Left ventricle myocardium inferior (tissue), 1 donor: ENCODE results near the gene DCLK1. TPM values are rescaled to one million over a fixed set of nuclear protein-coding genes. Genes with fewer than 3 reads are reported as not detected.
"Not testable (repeated sequence)": the region's sequence is repeated elsewhere in the genome, so short reads cannot be mapped to it uniquely, and the experiment has no call there.

Experiments
- DNase-seq: peaks from one replicate; pipeline ENCODE4 v3.0.0-alpha.2; 2020
- H3K27ac ChIP-seq: fragments of 200-600 bp; replicated peaks from 2 replicates; pipeline ENCODE4 v1.8.0; 2021
- H3K27me3 ChIP-seq: fragments of 200-600 bp; 2 replicates; pipeline ENCODE4 v1.8.0; 2021; ENCODE audit warnings: low read depth
- H3K36me3 ChIP-seq: fragments of 200-600 bp; 2 replicates; pipeline ENCODE4 v1.8.0; 2021
- H3K4me1 ChIP-seq: fragments of 200-600 bp; 2 replicates; pipeline ENCODE4 v1.8.0; 2021
- H3K4me3 ChIP-seq: fragments of 200-600 bp; 2 replicates; pipeline ENCODE4 v1.8.0; 2021; ENCODE audit warnings: mild to moderate bottlenecking, moderate library complexity
- H3K9me3 ChIP-seq: fragments of 200-600 bp; replicated peaks from 2 replicates; pipeline ENCODE4 v1.8.0; 2021
- CTCF ChIP-seq: fragments of 200-600 bp; IDR thresholded peaks from 2 replicates; pipeline ENCODE4 v1.8.0; 2021; ENCODE audit warnings: antibody characterized with exemption, mild to moderate bottlenecking, borderline replicate concordance
- intact Hi-C: fragments of 100-400 bp; cut with micrococcal nuclease; formaldehyde crosslinking; loops from one replicate; pipeline ENCODE4 v1.11.0; 2022
- total RNA-seq: library from RNA; stranded (reverse); fragmentation: NEBNext Ultra II Directional; extraction: Animal tissue kit (Norgen Biotek cat#: 25700); gene quantifications from one replicate; pipeline ENCODE4 v1.2.1, GENCODE V29; 2021
- donor health status: DM: no; HTN: yes; CAD: no; lungs with severe emphysema.

Gene DCLK1
- total RNA-seq, 1 donor from 2014 or later = 8.4 TPM

GRCh38 chr13:35979361-35979951, 151.7 kb downstream of the DCLK1 start:
- no peaks in the 10 kb centered on the region for H3K27me3 ChIP-seq
- H3K36me3 ChIP-seq = no peaks in the 10 kb centered on the region
- H3K9me3 ChIP-seq = peaks cover under 1% of the 10 kb centered on the region
- no peak for TF ChIP-seq CTCF
- intact Hi-C loops = no loop called here
- H3K4me1 ChIP-seq = peaks cover 10% of the 10 kb centered on the region
- DNase-seq = peak; percentile 50
- H3K27ac ChIP-seq = peak overlapping the region; percentile 75
- no peak overlapping the region for H3K4me3 ChIP-seq

DNA sequence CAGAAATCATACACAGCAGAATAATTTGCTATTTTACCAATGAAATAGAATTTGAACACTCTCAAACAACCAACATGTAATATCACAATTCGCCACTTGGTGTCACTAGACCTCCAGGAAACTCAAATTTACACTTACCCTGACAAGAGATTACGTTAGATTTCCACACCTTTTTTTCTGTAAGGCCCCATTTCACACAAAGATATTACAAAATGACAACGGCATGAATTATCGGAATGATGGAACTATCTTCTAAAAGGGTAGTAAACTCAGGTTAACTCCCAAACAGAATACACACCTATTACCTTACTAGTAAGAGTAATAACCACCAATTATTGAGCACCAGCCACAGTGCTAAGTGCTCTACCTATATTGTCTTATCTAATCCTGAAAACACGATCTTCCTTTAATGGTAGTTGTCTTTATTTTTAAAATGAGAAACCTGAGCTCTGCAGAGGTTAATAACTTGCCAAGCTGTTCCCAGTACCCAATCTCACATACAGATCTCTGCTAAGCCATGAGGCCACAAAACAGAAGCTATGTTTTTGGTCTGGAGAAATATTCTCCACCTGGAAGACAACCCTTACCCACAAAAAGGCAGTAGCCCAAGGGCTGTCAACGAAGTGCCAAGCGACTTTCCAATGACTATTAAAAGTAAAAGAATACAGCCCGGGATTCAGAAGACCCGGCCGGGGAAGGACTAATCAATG, 152.4 kb downstream of the DCLK1 start:
- peaks cover 10% of the 10 kb centered on the region for H3K4me1 ChIP-seq
- intact Hi-C loops = loop anchor here (1.0 kb wide), 1 partner anchor 297 kb away; no protein-coding TSS in a partner anchor
- no peak for DNase-seq

DNA sequence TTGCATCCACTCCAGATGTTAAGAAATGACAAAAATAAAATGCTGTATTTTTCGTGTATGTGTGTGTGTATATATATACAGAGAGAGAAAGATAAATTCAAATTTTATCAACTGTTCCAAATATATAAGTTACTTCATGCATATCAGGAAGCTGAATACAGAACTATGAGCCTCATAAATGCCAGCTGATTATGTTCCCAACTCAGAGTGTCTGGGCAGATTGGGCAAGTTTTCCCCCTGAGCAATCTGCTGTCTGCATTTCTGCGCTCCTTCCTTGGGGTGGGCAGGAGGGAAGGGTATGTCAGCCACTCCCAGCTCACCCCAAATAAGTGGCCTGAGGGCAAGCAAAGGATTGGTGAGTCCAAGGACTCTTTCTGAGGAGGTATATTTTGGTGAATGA, 154.1 kb downstream of the DCLK1 start:
- intact Hi-C loops = no loop called here
- Histone ChIP-seq H3K4me3 (no peak overlapping the region), H3K27ac (no peak overlapping the region), H3K9me3 (peaks cover 12% of the 10 kb centered on the region), H3K4me1 (peaks cover 10% of the 10 kb centered on the region), H3K36me3 (no peaks in the 10 kb centered on the region), H3K27me3 (no peaks in the 10 kb centered on the region)
- DNase-seq = no peak
- no peak for TF ChIP-seq CTCF

More for the DNA sequence above, 152.4 kb downstream of the DCLK1 start:
- Histone ChIP-seq H3K36me3 (no peaks in the 10 kb centered on the region), H3K27ac (peak overlapping the region; percentile 75), H3K4me3 (no peak overlapping the region), H3K9me3 (peaks cover 8% of the 10 kb centered on the region), H3K27me3 (no peaks in the 10 kb centered on the region)
- TF ChIP-seq CTCF = peak; percentile 85

DNA sequence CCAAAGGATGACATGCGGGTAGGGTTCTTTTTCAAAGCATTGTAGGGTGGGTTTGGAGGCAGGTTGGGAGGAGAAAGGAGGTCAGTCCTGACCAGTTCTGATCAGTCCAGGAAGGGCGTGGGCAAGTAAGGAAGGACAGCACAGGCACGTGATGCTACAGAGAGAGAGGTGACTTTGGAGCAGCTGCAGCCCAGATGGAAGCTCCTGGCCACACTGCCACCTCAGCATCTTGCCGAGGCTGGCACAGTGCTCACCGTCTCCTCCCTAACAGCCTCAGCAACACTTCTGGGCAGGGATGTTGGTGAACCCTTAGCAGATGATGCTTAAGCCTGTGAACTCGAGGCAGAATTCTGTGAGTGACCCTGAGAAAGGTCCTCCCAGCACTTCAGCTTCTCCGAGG, 155.1 kb downstream of the DCLK1 start:
- no peaks in the 10 kb centered on the region for H3K36me3 ChIP-seq
- intact Hi-C loops = no loop called here
- no peak overlapping the region for H3K4me3 ChIP-seq
- H3K27me3 ChIP-seq = no peaks in the 10 kb centered on the region
- H3K27ac ChIP-seq = no peak overlapping the region
- no peak for TF ChIP-seq CTCF
- no peak for DNase-seq
- peaks cover 12% of the 10 kb centered on the region for H3K9me3 ChIP-seq
- peaks cover 10% of the 10 kb centered on the region for H3K4me1 ChIP-seq

DNA sequence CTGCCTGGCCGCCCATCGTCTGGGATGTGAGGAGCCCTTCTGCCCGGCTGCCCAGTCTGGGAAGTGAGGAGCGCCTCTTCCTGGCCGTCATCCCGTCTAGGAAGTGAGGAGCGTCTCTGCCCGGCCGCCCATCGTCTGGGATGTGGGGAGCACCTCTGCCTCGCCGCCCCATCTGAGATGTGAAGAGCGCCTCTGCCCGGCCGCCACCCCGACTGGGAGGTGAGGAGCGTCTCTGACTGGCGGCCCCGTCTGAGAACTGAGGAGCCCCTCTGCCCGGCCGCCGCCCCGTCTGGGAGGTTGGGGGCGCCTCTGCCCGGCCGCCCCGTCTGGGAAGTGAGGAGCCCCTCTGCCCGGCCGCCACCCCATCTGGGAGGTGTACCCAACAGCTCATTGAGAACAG, 164.2 kb downstream of the DCLK1 start:
- H3K27ac ChIP-seq, intact Hi-C loops, H3K36me3 ChIP-seq, H3K4me3 ChIP-seq, DNase-seq, H3K27me3 ChIP-seq: not testable (repeated sequence)
- peaks cover 10% of the 10 kb centered on the region for H3K9me3 ChIP-seq
- peaks cover 18% of the 10 kb centered on the region for H3K4me1 ChIP-seq

GRCh38 chr13:35966024-35966423, 165.2 kb downstream of the DCLK1 start:
- Histone ChIP-seq H3K36me3 (no peaks in the 10 kb centered on the region), H3K27ac (peak overlapping the region; percentile 50), H3K9me3 (peaks cover 10% of the 10 kb centered on the region), H3K4me3 (no peak overlapping the region), H3K4me1 (peaks cover 18% of the 10 kb centered on the region), H3K27me3 (no peaks in the 10 kb centered on the region)
- DNase-seq = no peak
- intact Hi-C loops = no loop called here
- TF ChIP-seq CTCF = no peak
